Right cardiac atrium (tissue), 5 donors: ENCODE results near the gene CERS6. TPM values are rescaled to one million over a fixed set of nuclear protein-coding genes. Genes with fewer than 3 reads are reported as not detected.

ENCODE experiments used
- ATAC-seq, 2 donors: fragments of 200-7000 bp; cut with Tn5 transposase; one replicate each; pipeline versions ENCODE4 v1.8.0 to v1.9.1; 2020; ENCODE audit warnings: moderate library complexity in 2 of 2, mild to moderate bottlenecking in 1 of 2
- DNase-seq, 3 donors: peaks; one replicate each; pipeline ENCODE4 v3.0.0-alpha.2; 2020
- H3K27ac ChIP-seq: one replicate; pipeline ENCODE4 v1.5.1; 2013; ENCODE audit warnings: mild to moderate bottlenecking, low read length, control low read depth, moderate library complexity
- H3K27me3 ChIP-seq: one replicate; pipeline ENCODE4 v1.6.1; 2013; ENCODE audit not compliant: control insufficient read depth, insufficient read depth
- H3K4me1 ChIP-seq: one replicate; pipeline ENCODE4 v1.6.1; 2013; ENCODE audit warnings: low read length; ENCODE audit not compliant: control insufficient read depth, insufficient read depth
- H3K4me3 ChIP-seq: one replicate; pipeline ENCODE4 v1.5.1; 2013; ENCODE audit warnings: low read length, control low read depth
- H3K9me3 ChIP-seq: one replicate; pipeline ENCODE4 v1.6.1; 2013; ENCODE audit warnings: low read length; ENCODE audit not compliant: control insufficient read depth
- WGBS: extraction: QIAGEN DNeasy Blood & Tissue Kit; methylation state at CpG from one replicate; pipeline ENCODE4 v1.1.7; 2013; 5-methylcytosine and 5-hydroxymethylcytosine counted together
- intact Hi-C, 4 donors: fragments of 100-400 bp; cut with DNase I; formaldehyde crosslinking; loops; one replicate each; pipeline versions ENCODE4 v1.11.0 to v1.14.0; 2022 to 2023
- polyA plus RNA-seq: library from polyadenylated mRNA; stranded (reverse); fragments of 200-250 nt; gene quantifications from one replicate; pipeline ENCODE4 v1.2.3, GENCODE V29; 2013
- total RNA-seq, 4 donors: library from RNA; stranded (reverse); fragmentation: NEBNext Ultra II Directional; extraction: Animal tissue kit (Norgen Biotek cat#: 25700); gene quantifications; one replicate each; pipeline ENCODE4 v1.2.1, GENCODE V29; 2021
- donor health status: healthy with polysubstance abuse.
- donor health status: DM: no; HTN: yes; CAD: no.
- donor health status: DM: no; HTN: no; CAD: no.
- donor health status: DM: no; HTN: yes; CAD: no; lungs with severe emphysema.
- donor health status: DM: yes; HTN: yes; CAD: no.

CERS6 gene
- total and polyA plus RNA-seq, 5 donors = 25.6 to 71.5 (median 48.9) TPM

GRCh38 chr2:168673265-168674189 is 217.5 kb downstream of the CERS6 start:
- no peak overlapping the region for H3K27ac ChIP-seq
- intact Hi-C loops = no loop called here
- no peaks in the 10 kb centered on the region for H3K27me3 ChIP-seq
- no peaks in the 10 kb centered on the region for H3K4me1 ChIP-seq
- no peak overlapping the region for H3K4me3 ChIP-seq
- DNase-seq (no peak), ATAC-seq (peak in 1 of 2 donors; percentile 35)
- no peaks in the 10 kb centered on the region for H3K9me3 ChIP-seq
- 74% methylated on average over 10 of the region's 10 CpGs for WGBS

GRCh38 chr2:168678153-168678853 is 222.2 kb downstream of the CERS6 start:
- no peak for DNase-seq
- H3K27me3 ChIP-seq = no peaks in the 10 kb centered on the region
- WGBS = 89% methylated on average over 10 of the region's 10 CpGs
- no peak for ATAC-seq
- no peak overlapping the region for H3K4me3 ChIP-seq
- peaks cover 2% of the 10 kb centered on the region for H3K4me1 ChIP-seq
- intact Hi-C loops = no loop called here
- H3K27ac ChIP-seq = no peak overlapping the region
- no peaks in the 10 kb centered on the region for H3K9me3 ChIP-seq

- DNase-seq (no peak), ATAC-seq (no peak)
- Histone ChIP-seq H3K4me1 (peaks cover 4% of the 10 kb centered on the region), H3K9me3 (no peaks in the 10 kb centered on the region), H3K27ac (no peak overlapping the region), H3K27me3 (no peaks in the 10 kb centered on the region), H3K4me3 (no peak overlapping the region)
- intact Hi-C loops = no loop called here
- 79% methylated on average over 4 of the region's 4 CpGs for WGBS
These were observed 223.0 kb downstream of the CERS6 start for GRCh38 chr2:168679081-168679480.

GRCh38 chr2:168679741-168680310 is 223.8 kb downstream of the CERS6 start:
- intact Hi-C loops = loop anchor here in 1 of 4 donors (10.0 kb wide), 1 partner anchor 225 kb away; the partner anchor contains the start of gene CERS6

GRCh38 chr2:168683996-168684395 is 227.9 kb downstream of the CERS6 start:
- Histone ChIP-seq H3K27ac (no peak overlapping the region), H3K27me3 (no peaks in the 10 kb centered on the region), H3K9me3 (no peaks in the 10 kb centered on the region), H3K4me3 (no peak overlapping the region), H3K4me1 (peaks cover 7% of the 10 kb centered on the region)
- no peak for DNase-seq
- intact Hi-C loops = loop anchor here in 1 of 4 donors (10.0 kb wide), 1 partner anchor 229 kb away; the partner anchor contains the start of gene CERS6
- ATAC-seq = no peak
- WGBS = 79% methylated on average over 1 of the region's 1 CpG

More at GRCh38 chr2:168679741-168680310, 223.8 kb downstream of the CERS6 start:
- Histone ChIP-seq H3K9me3 (no peaks in the 10 kb centered on the region), H3K4me3 (no peak overlapping the region), H3K4me1 (peaks cover 5% of the 10 kb centered on the region), H3K27me3 (no peaks in the 10 kb centered on the region), H3K27ac (no peak overlapping the region)
- ATAC-seq (no peak), DNase-seq (no peak)
- 66% methylated on average over 8 of the region's 8 CpGs for WGBS

- H3K27ac ChIP-seq = no peak overlapping the region
- intact Hi-C loops = loop anchor here in 1 of 4 donors (10.0 kb wide), 1 partner anchor 230 kb away; the partner anchor contains the start of gene CERS6
- H3K27me3 ChIP-seq = no peaks in the 10 kb centered on the region
These were observed 229.0 kb downstream of the CERS6 start for GRCh38 chr2:168684921-168685599.

GRCh38 chr2:168685600-168686451 is 229.8 kb downstream of the CERS6 start:
- 76% methylated on average over 17 of the region's 17 CpGs for WGBS
- Histone ChIP-seq H3K4me1 (peaks cover 7% of the 10 kb centered on the region), H3K27me3 (no peaks in the 10 kb centered on the region), H3K27ac (no peak overlapping the region), H3K9me3 (no peaks in the 10 kb centered on the region), H3K4me3 (no peak overlapping the region)
- ATAC-seq (peak in 1 of 2 donors; percentile 42), DNase-seq (no peak)
- intact Hi-C loops = loop anchor here in 1 of 4 donors (10.0 kb wide), 1 partner anchor 231 kb away; the partner anchor contains the start of gene CERS6

More at GRCh38 chr2:168684921-168685599, 229.0 kb downstream of the CERS6 start:
- H3K4me1 ChIP-seq = peaks cover 7% of the 10 kb centered on the region
- no peak for ATAC-seq
- DNase-seq = no peak
- H3K4me3 ChIP-seq = no peak overlapping the region
- 78% methylated on average over 3 of the region's 3 CpGs for WGBS
- H3K9me3 ChIP-seq = no peaks in the 10 kb centered on the region

- Histone ChIP-seq H3K27me3 (no peaks in the 10 kb centered on the region), H3K4me3 (no peak overlapping the region), H3K27ac (no peak overlapping the region), H3K9me3 (no peaks in the 10 kb centered on the region), H3K4me1 (peaks cover 7% of the 10 kb centered on the region)
- 84% methylated on average over 4 of the region's 4 CpGs for WGBS
- ATAC-seq = no peak
- DNase-seq = no peak
- intact Hi-C loops = loop anchor here in 1 of 4 donors (10.0 kb wide), 1 partner anchor 232 kb away; the partner anchor contains the start of gene CERS6
These were observed 230.6 kb downstream of the CERS6 start for GRCh38 chr2:168686452-168687191.

- Histone ChIP-seq H3K4me3 (no peak overlapping the region), H3K27me3 (no peaks in the 10 kb centered on the region), H3K4me1 (peaks cover 7% of the 10 kb centered on the region), H3K9me3 (no peaks in the 10 kb centered on the region), H3K27ac (no peak overlapping the region)
- ATAC-seq = peak; percentile 51 to 57
- intact Hi-C loops = loop anchor here in 1 of 4 donors (10.0 kb wide), 1 partner anchor 233 kb away; the partner anchor contains the start of gene CERS6
- DNase-seq = no peak
- WGBS = 61% methylated on average over 3 of the region's 3 CpGs
These were observed 231.2 kb downstream of the CERS6 start for GRCh38 chr2:168687314-168687713.
